Glomerular visceral epithelial cell (primary cell): ENCODE data around the gene HSD17B14.
"Not testable (repeated sequence)": the region's sequence is repeated elsewhere in the genome, so short reads cannot be mapped to it uniquely, and the experiment has no call there.

Experiments
- DNase-seq: peaks from one replicate; pipeline ENCODE4 v3.0.0-alpha.2; 2016; ENCODE audit errors: extremely low spot score

Gene HSD17B14

DNA sequence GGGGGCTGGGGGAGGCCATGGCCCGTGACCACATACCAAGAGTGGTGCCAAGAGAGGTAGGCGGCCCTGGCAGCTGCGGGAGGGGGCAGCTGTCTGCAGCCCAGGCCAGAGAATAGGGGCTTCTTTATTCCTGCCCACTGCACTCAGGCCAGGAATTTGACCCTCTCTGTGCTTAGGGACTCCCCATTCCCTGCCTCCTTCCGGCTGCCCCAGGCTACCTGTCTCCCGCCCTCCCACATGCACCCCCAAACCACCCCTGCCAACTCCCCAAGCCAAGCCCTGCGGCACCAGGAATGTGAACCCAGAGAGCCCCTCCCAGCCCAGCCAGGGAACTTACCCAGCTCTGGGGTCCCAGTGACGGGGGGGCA is 31.4 kb upstream of the HSD17B14 start:
- DNase-seq: no peak

DNA sequence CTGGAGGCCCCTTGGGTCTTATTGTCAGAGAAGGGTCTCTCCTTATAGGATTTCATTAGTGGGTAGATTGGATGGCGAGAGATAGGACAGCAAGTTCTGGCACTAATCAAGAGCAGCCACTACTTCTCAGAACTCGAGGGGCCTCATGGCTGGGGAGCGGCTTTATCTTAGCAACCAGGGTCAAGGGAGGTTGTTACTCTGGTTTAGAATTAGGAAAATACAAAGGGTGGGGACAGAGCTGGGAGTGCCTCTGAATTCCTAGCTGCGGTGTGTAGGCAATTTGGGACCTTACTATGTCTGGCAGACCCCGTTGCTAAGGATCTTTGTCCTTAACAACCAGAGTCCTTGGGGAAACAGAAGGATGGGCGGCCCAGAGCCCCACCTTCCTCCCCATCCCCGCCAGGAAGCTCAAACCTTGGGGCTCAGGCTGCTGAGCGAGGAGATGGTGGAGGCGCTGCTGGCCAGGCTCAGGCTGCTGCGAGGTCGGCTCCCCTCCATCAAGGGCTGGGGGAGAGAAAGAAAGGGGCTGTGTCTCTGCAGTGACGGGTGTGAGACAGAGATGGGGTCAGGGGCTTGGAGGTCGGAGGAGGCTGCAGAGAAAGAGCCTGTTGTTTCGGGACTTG is 30.9 kb upstream of the HSD17B14 start:
- no peak for DNase-seq

DNA sequence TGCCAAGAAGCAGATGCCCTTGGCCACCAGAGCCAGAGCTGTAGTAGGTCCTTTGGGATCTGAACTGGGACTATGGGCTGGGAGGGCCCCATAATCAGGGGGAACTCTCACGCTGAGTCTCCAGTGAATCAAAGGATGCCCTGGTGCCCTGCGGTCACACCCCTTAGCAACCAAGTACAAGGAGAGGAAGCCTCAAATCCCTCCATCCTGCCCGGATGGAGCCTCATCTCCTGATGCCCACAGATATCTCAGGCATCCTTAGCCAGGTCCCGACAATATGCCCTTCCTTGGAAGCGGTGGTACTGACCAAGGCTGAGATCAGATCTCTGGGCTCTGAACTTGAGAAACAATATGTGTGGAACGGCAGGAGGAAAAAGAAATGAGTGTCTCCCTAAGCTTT is 30.4 kb upstream of the HSD17B14 start:
- no peak for DNase-seq

DNA sequence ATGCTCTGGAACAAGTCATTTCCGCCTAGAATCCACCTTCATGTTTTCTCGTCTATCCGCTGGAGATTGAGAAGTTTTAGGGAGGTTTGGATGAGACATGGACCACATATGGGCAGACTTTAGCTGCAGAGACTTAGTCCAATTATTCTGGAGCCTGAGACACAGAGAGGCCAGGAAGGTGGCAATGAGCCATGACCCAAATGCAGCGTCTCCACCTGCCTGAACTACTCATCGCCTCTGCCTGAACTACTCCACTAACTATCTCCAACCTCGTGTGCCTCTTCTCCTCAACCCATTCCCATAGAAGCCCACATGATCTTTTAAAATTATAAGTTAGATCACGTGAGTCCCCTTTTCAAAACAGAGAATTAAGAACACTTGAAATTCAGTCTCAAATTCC is 26.5 kb upstream of the HSD17B14 start:
- no peak for DNase-seq

DNA sequence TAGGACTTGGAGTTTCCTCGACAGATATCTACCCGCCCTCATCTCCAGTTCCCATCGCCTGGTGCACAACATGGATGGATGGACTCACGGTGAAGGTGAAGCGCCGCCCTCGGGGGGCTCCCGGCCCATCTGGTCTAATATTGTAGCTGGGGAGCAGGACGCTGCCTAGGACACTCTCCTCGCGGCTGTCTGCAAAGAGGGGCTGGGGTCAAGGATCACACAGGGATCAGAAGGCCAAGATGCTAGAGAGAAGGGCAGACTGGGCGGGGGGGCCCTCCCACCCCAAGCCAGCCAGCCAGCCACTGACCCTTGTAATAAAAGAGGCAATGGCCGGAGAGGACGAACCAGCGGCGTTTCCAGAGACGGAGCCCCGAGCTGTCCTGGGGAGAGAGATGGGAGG is 25.0 kb upstream of the HSD17B14 start:
- DNase-seq: no peak

DNA sequence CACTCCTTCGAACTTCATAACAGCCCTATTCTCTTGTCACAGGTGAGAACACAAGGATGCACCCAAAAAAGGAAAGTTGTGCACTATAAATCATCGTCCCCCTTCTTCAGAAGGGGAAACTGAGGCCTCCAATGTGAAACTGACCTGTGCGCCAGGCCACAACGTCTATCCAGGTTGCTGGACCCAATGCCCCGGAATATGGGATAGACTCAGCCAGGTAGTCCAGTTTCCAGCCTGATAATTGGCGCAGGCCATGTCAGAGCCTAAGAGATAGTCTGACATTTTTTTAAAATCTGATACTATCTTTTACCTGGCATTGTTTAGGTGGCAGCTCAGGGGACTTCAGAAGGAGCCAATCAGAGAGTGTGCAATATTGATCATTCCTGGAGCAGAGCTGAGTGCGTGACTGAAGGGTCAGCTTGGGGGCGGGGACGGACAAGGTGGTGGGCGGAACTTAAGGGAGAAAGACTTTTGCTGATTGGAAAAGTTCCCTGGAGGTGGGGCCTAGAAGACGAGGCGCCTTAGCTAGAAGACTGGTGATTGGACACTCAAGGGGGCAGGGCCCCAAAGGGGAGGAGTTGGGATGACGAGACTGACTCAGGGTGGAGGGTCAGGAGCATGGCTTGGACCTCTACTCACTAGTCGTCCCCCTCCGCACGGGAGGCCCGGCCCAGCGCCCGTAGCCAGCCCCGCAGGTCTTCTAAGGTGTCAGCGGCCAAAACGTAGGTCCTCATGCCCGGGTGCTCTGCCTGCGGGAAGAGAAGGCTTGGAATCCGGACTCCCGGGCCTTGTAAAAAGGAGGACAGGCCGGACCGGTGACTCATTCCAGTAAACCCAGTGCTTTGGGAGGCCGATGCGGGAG is 23.7 kb upstream of the HSD17B14 start:
- DNase-seq: no peak

DNA sequence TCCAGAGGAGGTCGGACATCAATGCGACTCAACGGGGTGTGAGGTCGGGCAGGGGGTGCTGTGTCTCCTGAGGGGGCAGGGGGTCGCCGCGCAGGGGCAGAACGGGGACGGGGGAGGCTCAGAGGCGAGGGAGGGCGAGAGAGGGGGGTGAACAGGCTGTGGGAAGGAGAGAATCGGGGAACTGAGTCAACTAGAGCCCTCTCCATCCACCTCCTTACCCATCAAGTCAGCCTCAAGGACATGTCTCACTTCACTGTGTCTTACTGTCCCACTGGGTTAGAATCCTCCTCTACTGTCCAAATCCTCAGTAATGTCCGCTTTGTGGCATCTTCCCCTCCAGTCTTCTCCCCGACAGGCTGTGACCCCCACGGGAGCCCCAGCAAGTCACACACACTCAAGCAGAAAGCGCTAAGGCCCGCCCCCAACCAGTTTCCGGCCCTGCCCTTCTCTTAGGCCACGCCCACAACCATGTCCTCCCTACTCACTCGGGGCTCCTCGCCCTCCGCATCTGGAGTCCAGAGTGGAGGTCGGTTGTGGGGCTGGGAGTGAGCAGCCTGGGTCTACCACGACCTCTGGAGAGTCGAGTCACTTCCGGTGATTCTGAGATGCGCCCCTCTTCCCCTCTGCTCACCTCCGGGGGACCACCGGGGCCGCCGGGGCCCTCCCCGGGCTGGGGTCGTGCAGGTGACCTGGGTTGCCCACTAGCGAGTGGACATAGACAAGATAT is 22.9 kb upstream of the HSD17B14 start:
- DNase-seq: no peak

DNA sequence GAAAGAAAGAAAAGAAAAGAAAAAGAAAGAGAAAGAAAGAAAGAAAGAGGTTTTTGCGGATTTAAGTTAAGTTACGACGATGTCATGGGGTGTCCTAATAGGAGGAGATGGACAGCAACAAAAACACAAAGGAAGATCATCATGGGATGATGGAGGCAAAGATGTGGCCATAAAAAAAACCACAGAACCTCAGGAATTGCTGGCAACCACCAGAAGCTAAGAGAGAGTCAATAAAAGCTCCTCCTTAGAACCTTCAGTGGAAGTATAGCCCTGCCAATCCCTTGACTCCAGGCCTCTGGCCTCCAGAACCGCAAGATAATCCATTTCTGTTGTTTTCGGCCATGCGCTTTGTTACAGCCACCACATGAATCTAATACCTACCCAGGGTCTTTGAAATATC is 20.6 kb upstream of the HSD17B14 start:
- DNase-seq: no peak

DNA sequence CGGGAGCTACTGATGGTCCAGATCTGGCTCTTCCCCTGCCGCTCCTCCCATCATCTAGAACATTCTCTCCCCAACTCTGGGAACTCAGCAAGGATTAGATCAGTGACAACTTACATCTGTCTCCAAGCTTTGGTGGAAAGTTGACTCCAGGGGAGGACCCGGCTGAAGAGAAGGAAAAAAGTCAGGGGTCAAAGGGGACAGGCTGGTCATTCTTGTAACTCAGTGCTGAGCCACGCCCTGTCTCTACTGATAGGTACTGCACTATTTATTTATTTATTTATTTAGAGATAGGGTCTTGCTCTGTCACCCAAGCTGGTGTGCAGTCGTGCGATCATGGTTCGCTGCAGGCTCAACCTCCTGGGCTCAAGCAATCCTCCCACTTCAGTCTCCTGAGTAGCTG is 17.8 kb upstream of the HSD17B14 start:
- DNase-seq: no peak

DNA sequence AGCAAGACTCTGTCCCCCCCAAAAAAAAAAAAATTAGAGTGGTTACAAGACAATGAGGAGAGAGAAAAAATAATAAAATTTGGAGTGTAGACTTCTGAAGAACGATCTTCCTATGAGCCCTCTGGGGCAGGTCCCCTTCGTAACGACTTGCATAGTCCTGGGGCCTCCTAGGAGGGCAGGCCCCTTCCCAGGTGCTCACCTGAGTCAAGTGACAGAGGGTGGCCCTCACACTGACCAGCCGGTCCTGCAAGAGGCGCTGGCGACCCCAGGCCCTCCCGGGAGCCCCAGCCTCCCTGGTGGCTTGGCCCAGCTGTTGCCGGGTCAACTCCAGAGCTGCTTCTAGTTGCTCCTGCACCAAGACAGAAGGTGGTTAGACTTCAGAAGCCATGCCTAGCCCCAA is 17.2 kb upstream of the HSD17B14 start:
- DNase-seq: no peak

DNA sequence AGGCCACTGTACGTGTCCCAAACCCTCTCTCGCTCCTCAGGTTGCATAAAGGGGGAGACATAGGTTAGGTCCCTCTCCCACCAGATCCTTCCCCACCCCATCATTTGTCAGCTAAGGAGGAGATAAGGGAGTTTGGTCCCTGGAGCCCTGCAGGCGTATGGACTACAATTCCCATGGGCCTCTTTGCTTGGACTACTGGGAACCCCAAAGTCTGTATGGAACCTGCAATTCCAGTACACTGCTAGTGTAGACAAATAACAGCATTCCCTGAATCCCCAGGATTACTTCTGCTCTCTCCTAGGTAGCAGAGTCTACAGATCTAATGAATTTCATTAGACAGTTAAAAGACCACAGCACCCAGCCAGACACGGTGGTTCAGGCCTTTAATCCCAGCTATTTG is 16.0 kb upstream of the HSD17B14 start:
- no peak for DNase-seq

DNA sequence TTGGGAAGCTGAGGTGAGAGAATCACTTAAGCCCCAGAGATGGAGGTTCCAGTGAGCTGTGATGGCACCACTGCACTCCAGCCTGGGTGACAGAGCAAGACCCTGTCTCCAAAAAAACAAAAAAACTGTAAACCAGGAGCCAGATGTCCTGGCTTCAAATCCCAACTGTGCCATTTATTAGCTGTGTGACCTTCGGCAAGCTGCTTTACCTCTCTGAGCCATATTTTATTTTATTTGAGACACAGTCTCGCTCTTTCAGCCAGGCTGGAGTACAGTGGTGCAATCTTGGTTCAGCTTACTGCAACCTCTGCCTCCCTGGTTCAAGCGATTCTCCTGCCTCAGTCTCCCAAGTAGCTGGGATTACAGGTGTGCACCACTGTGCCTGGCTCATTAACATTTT is 10.4 kb upstream of the HSD17B14 start:
- not testable (repeated sequence) for DNase-seq

DNA sequence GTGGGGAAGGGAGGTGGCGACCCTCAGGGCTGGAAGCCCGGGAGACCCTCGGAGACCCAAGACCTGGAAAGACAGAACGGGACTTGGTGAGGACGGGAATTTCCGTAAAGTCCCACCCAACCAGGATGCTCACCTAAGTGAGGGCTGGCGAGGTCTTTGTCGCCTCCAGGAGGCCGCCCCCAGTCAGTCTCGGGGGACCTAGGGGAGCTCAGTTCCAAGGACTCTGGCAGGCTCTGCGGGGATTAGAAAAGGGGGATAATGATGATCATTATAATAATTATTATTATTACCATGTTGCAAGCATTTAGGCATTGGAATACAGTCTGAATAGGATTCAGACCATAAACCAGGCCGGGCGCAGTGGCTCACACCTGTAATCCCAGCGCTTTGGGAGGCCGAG is 9.1 kb upstream of the HSD17B14 start:
- no peak for DNase-seq

DNA sequence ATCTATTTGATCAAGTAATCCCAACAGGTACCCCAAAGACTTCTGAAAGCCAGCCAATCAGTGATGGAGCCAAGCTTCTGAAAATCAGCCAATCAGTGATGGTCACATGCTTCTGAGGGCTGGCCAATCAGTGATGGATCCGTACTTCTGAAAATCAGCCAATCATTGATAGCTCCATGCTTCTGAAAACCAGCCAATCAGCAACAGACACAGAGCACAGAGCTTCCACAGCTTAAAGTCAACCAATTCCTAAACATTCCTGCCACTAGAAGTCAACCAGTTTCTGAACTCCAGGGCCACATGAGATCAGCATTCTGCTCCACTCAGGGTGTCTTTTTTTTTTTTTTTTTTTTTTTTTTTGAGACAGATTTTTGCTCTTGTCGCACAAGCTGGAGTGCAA is 8.2 kb upstream of the HSD17B14 start:
- DNase-seq: no peak

DNA sequence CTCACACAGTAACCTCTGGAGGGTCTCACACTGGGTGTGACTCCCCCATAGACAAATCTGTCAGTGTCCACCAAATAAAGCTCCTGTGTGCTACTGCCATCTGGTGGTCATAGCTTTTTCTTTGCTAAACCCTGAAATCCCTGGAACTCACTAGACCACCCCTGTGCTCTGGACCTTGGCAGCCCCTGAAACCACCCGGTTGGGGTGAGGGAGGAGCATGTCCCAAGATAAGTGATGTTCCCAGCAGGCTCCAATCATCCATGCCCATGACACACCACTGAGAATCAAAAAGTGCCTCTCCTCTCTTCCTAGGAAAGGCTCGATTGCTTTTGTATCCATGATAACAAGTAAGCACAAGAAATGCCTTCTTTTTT is 6.5 kb upstream of the HSD17B14 start:
- peak; percentile 78 for DNase-seq

DNA sequence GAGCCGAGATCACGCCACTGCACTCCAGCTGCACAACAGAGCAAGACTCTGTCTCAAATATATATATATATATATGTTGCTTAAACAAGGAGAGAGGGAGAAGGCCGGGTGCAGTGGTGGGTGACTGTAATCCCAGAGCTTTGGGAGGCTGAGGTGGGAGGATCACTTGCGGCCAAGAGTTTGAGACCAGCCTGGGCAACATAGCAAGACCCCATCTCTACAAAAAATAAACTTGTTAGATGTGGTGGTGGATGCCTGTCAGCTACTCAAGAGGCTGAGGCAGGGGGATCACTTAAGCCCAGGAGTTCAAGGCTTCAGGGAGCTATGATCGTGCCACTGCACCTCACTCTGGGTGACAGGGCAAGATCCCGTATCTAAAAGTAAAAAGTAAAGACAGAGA is 5.3 kb upstream of the HSD17B14 start:
- DNase-seq: no peak

DNA sequence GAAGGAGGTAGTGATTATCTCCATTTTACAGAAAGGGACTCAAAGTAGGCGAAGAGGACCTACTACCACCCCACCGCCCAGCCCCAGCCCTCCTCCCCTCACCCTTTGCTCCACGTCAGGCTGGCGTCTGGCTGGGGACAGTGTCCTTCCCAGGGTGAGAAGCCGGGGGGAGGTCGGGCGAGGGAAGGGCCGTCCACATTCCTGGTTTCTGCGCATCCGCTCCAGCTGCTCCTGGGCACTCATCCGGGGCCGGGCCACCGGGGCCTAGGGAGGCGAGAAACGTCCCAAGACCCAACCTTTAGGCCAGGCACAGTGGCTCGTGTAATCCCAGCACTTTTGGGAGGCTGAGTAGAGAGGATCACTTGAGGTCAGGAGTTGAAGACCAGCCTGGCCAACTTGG is 4.8 kb upstream of the HSD17B14 start:
- no peak for DNase-seq

DNA sequence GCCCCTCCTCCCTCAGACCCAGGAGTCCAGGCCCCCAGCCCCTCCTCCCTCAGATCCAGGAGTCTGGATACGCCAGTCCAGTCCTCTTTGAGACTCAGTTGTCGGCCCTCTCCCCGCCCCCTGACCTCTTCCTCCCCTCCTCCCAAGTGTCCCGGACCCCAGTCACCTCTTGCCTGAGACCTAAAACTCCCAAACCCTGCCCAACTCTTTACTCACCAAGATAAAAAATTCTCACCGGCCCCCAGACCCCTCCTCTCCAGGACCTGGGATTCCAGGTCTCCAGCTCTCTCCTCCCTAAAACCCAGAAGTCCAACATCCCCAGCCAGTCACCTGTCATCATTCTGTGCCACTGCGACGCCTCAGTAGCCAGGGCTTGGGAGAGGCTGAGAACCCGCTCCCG is 1.4 kb upstream of the HSD17B14 start:
- DNase-seq: no peak

DNA sequence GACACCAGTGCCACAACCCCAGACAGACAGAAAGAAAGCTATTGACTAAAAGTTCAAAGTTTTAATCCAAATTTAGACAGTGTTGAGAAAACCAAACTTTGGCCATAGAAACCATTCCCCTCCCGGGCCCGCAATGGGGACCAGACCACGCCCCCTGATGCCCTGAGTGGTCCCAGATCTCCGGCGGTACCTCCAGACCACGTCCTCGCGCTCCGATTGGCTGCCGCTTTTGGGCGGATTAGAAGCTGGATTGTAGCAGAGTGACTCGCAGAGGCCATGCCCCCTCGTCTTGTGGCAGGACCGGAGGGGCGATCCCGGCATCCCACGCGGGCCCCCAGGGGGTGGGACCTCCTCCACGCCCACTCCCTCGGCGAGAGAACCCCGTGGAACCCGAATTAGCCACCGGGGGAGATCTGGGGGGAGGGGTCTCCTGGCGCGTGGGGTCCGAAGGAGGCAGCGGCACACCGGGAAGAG is 797 bp upstream of the HSD17B14 start:
- no peak for DNase-seq

DNA sequence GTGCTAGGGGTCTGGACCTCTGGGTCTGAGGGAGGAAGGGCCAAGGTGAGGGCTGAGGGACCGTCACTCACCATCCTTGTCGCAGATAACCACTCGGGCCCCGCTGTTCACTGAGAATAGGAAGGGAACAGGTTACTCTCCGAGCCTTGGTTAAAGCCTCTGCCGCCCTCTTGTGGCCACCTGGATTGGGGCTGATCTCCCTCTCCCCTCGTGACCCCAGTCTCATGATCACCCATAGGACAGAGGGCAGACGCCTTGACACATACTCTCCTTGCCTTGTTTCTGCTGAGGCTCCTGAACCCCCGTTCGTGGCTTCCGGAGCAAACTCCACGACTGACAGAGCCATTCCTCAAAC is 580 bp downstream of the HSD17B14 start:
- peak; percentile 87 for DNase-seq

DNA sequence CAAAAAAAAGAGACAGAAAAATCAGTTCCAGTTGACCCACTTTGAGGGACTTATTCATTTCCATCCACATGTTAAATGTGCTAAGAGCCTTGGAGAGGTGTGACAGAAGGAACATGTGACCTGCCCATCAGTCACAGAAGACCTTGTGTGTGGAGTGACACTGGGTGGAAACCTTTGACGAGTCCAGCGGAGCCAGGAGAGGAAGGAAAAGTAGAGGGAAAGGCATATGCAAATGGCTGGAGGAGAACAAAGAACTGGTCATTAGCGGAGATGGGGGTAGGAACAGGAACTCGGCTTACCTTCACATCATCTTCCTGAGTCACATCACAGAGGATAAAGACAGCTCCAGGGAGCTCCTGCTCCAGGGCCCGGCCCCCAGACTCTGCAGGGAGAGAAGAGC is 2.3 kb downstream of the HSD17B14 start:
- DNase-seq: no peak

DNA sequence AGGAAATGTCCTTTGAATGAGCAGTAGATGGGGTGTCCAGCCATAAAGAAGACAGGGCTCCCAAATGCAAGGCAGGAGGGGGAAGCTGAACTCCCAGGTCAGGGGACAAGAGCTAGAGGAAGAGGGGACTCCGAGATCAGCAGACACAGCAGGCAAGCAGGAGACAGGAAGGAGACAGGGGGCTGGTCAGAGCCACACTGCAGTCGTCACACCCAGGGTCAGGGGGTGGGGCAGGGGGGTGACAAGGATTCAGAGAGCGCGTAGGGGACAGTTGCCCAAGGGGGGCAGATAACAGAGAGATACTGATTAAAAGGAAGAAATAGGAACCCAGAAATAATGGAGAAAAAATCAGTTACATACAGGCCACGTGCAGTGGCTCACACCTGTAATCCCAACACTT is 3.2 kb downstream of the HSD17B14 start:
- DNase-seq: no peak

DNA sequence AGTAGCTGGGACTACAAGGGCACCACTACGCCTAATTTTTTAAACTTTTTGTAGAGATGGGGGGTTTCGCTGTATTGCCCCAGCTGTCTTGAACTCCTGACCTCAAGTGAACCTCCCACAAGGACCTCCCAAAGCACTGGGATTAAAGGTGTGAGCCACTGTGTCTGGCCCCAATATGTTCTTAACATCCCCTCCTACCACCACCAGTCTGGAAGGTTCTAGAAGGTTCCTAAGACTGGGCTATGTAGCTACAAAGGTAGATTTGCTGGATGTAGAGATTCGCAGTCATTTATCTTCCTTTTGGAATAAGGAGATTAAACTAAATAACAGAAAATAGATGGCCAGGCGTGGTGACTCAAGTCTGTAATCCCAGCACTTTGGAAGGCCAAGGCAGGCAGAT is 5.3 kb downstream of the HSD17B14 start:
- DNase-seq: no peak
